ENCODE data around the gene NCOR2.

NCOR2 gene

DNA sequence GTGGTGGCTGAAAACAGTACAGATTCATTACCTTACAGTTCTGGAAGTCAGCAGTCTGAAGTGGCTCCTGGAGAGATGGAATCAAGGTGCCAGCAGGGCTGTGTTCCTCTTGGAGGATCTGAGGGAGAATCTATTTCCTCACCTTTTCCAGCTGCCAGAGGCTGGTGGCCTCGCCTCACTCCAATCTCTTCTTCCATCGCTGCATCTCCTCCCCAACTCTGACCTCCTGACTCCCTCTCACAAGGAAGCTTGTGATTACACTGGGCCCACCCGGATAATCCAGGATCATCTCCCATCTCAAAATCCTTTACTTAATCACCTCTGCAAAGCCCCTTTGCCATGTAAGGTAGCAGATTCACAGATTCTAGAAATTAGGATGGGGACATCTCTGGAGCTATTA is 11.4 kb upstream of the NCOR2 start:
- Histone ChIP-seq H3K9me3 (peaks cover 25% of the 10 kb centered on the region), H3K27ac (no peak overlapping the region), H3K27me3 (no peaks in the 10 kb centered on the region), H3K36me3 (no peaks in the 10 kb centered on the region), H3K4me2 (no peak overlapping the region), H3K4me3 (no peak overlapping the region), H3K4me1 (peaks cover 25% of the 10 kb centered on the region), H4K20me1 (no peaks in the 10 kb centered on the region), H3K9ac (no peak overlapping the region)
- TF ChIP-seq Cebpa-rat (IDR thresholded peaks at IDR 0.05): no peak

DNA sequence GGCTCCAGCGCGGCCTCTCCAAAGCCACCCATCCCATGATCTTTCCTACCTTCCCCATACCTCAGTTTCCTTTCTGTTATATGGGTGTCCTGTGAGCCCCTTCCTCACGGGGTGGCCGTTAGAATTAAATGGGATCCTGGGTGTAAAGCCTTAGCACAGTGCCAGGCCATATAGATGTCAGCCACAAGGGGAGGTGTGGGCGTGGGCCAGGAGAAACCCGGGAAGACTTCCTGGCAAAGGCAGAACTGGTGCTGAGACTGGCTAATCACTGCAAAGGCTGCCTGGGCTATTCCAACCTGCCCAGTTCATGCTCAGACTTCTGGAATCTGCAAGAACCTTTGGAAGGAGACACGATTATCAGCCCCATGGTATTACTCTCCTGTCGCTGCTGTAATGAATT is 11.0 kb upstream of the NCOR2 start:
- TF ChIP-seq Cebpa-rat (IDR thresholded peaks at IDR 0.05): no peak
- Histone ChIP-seq H3K9me3 (peaks cover 21% of the 10 kb centered on the region), H3K4me2 (no peak overlapping the region), H3K9ac (no peak overlapping the region), H3K36me3 (no peaks in the 10 kb centered on the region), H3K27me3 (no peaks in the 10 kb centered on the region), H4K20me1 (no peaks in the 10 kb centered on the region), H3K4me3 (no peak overlapping the region), H3K27ac (no peak overlapping the region), H3K4me1 (peaks cover 30% of the 10 kb centered on the region)

GRCh38 chr12:124577986-124578385 is 10.6 kb upstream of the NCOR2 start:
- Histone ChIP-seq H4K20me1 (no peaks in the 10 kb centered on the region), H3K27me3 (no peaks in the 10 kb centered on the region), H3K4me3 (no peak overlapping the region), H3K4me1 (peaks cover 32% of the 10 kb centered on the region), H3K27ac (no peak overlapping the region), H3K4me2 (no peak overlapping the region), H3K36me3 (no peaks in the 10 kb centered on the region), H3K9me3 (peaks cover 19% of the 10 kb centered on the region), H3K9ac (no peak overlapping the region)
- no peak for TF ChIP-seq Cebpa-rat (IDR thresholded peaks at IDR 0.05)

- Histone ChIP-seq H3K4me1 (peaks cover 34% of the 10 kb centered on the region), H4K20me1 (no peaks in the 10 kb centered on the region), H3K27me3 (no peaks in the 10 kb centered on the region), H3K27ac (no peak overlapping the region), H3K4me3 (no peak overlapping the region), H3K9me3 (peaks cover 19% of the 10 kb centered on the region), H3K4me2 (no peak overlapping the region), H3K36me3 (no peaks in the 10 kb centered on the region), H3K9ac (no peak overlapping the region)
- no peak for TF ChIP-seq Cebpa-rat (IDR thresholded peaks at IDR 0.05)
Observed at GRCh38 chr12:124577374-124577773, 10.0 kb upstream of the NCOR2 start.

GRCh38 chr12:124576061-124576650 is 8.7 kb upstream of the NCOR2 start:
- peaks cover 34% of the 10 kb centered on the region for H3K4me1 ChIP-seq
- TF ChIP-seq Cebpa-rat (IDR thresholded peaks at IDR 0.05): no peak
- no peak overlapping the region for H3K4me3 ChIP-seq
- H3K36me3 ChIP-seq: no peaks in the 10 kb centered on the region
- H3K27ac ChIP-seq: no peak overlapping the region
- no peak overlapping the region for H3K4me2 ChIP-seq
- no peaks in the 10 kb centered on the region for H3K27me3 ChIP-seq
- no peak overlapping the region for H3K9ac ChIP-seq
- no peaks in the 10 kb centered on the region for H4K20me1 ChIP-seq
- H3K9me3 ChIP-seq: peaks cover 19% of the 10 kb centered on the region

- TF ChIP-seq Cebpa-rat (IDR thresholded peaks at IDR 0.05): no peak
- no peaks in the 10 kb centered on the region for H4K20me1 ChIP-seq
- peaks cover 10% of the 10 kb centered on the region; the same call in 1 of the 2 replicates for H3K9me3 ChIP-seq
Observed at GRCh38 chr12:124573839-124574786, 6.7 kb upstream of the NCOR2 start.

DNA sequence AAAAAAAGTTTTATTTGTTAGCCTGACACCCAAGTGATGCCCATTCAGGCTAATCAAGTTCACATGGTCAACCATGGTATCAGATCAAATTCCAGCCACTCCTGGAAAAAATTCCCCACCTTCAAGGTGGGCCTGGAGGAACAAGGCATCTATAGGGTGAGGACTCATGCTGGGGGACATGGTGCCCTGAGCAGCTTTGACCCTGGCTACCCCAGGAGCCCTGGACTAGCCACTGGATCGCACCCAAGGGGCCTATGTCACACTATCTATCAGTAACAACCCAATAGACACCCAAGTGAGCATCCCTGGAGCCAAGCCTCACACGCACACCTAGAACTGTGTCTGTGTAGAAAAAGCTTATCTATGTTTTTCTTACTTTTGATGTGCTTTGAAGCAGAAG is 4.1 kb upstream of the NCOR2 start:
- Histone ChIP-seq H4K20me1 (peaks cover 2% of the 10 kb centered on the region), H3K36me3 (no peaks in the 10 kb centered on the region), H3K4me2 (peak overlapping the region; percentile 45; the same call in 1 of the 2 replicates), H3K4me1 (peaks cover 63% of the 10 kb centered on the region), H3K27ac (no peak overlapping the region), H3K9ac (no peak overlapping the region), H3K9me3 (0 out of 2 replicates have a peak, but pooled peaks cover under 1% of the 10 kb centered on the region), H3K4me3 (no peak overlapping the region), H3K27me3 (no peaks in the 10 kb centered on the region)
- no peak for TF ChIP-seq Cebpa-rat (IDR thresholded peaks at IDR 0.05)

More at GRCh38 chr12:124573839-124574786, 6.7 kb upstream of the NCOR2 start:
- H3K36me3 ChIP-seq: no peaks in the 10 kb centered on the region
- H3K27me3 ChIP-seq: no peaks in the 10 kb centered on the region
- no peak overlapping the region for H3K27ac ChIP-seq
- H3K4me2 ChIP-seq: peak overlapping the region; percentile 49
- no peak overlapping the region for H3K4me3 ChIP-seq
- H3K4me1 ChIP-seq: peaks cover 54% of the 10 kb centered on the region
- H3K9ac ChIP-seq: no peak overlapping the region

GRCh38 chr12:124570810-124571209 is 3.4 kb upstream of the NCOR2 start:
- Histone ChIP-seq H3K4me2 (no peak overlapping the region), H4K20me1 (peaks cover 10% of the 10 kb centered on the region), H3K27me3 (no peaks in the 10 kb centered on the region), H3K4me3 (no peak overlapping the region), H3K36me3 (no peaks in the 10 kb centered on the region), H3K9me3 (no peaks in the 10 kb centered on the region), H3K9ac (no peak overlapping the region), H3K27ac (no peak overlapping the region), H3K4me1 (peaks cover 66% of the 10 kb centered on the region)
- TF ChIP-seq Cebpa-rat (IDR thresholded peaks at IDR 0.05): no peak

- no peak for TF ChIP-seq Cebpa-rat (IDR thresholded peaks at IDR 0.05)
- Histone ChIP-seq H3K27ac (peak overlapping the region; percentile 96), H3K4me2 (peak overlapping the region; percentile 98), H3K27me3 (no peaks in the 10 kb centered on the region), H3K36me3 (no peaks in the 10 kb centered on the region), H3K4me1 (peaks cover 77% of the 10 kb centered on the region), H3K9ac (peak overlapping the region; percentile 84; the same call in 1 of the 2 replicates), H3K4me3 (peak overlapping the region; percentile 52), H4K20me1 (peaks cover 22% of the 10 kb centered on the region), H3K9me3 (no peaks in the 10 kb centered on the region)
Observed at GRCh38 chr12:124569375-124570148, 2.1 kb upstream of the NCOR2 start.
